K562 (cell line): ENCODE results near the gene PTCH2. TPM values are rescaled to one million over a fixed set of nuclear protein-coding genes. Genes with fewer than 3 reads are reported as not detected.

Experiments used
- ATF7 ChIP-seq: fragments of 450-650 bp; IDR thresholded peaks from 2 replicates; pipeline ENCODE4 v1.7.1; 2014; ENCODE audit warnings: mild to moderate bottlenecking, moderate library complexity
- CCNT2 ChIP-seq: IDR thresholded peaks from 2 replicates; pipeline ENCODE4 v1.6.1; 2011; ENCODE audit warnings: borderline replicate concordance, low read depth, mild to moderate bottlenecking, moderate library complexity, mixed read lengths, low read length; ENCODE audit not compliant: insufficient read length; ENCODE audit errors: extremely low read depth
- EGR1 ChIP-seq: fragments of 450-650 bp; conservative IDR thresholded peaks from 2 replicates; pipeline ENCODE4 v1.6.1; 2017; ENCODE audit warnings: mild to moderate bottlenecking
- KDM1A ChIP-seq, 2 experiments: fragments of 450-650 bp; IDR thresholded peaks; 2 replicates each; pipeline ENCODE4 v1.6.1; 2016; ENCODE audit warnings: mild to moderate bottlenecking in 2 of 2
- PHF21A ChIP-seq: fragments of 450-650 bp; IDR thresholded peaks from 2 replicates; pipeline ENCODE4 v1.6.1; 2017; ENCODE audit warnings: low read depth, borderline replicate concordance
- POLR2A ChIP-seq: fragments of 450-650 bp; conservative IDR thresholded peaks from 2 replicates; pipeline ENCODE4 v1.6.1; 2016
- POLR2G ChIP-seq: fragments of 200-400 bp; formaldehyde crosslinking; IDR thresholded peaks from 2 replicates; pipeline ENCODE4 v1.6.1; 2017; ENCODE audit warnings: low read depth, mild to moderate bottlenecking, antibody characterized with exemption, low read length, moderate library complexity
- PREB ChIP-seq: sonication (generic); formaldehyde crosslinking; IDR thresholded peaks from 2 replicates; pipeline ENCODE4 v1.8.1; 2023; ENCODE audit warnings: mild to moderate bottlenecking, missing genetic modification reagents
- PURB ChIP-seq: sonication (generic); formaldehyde crosslinking; IDR thresholded peaks from 2 replicates; pipeline ENCODE4 v1.9.0; 2021; ENCODE audit warnings: low read depth, mild to moderate bottlenecking, missing genetic modification reagents
- RBM34 ChIP-seq: fragments of 200-400 bp; formaldehyde crosslinking; IDR thresholded peaks from 2 replicates; pipeline ENCODE4 v1.6.1; 2018; ENCODE audit warnings: low read length, borderline replicate concordance; ENCODE audit not compliant: insufficient read depth
- SLC30A9 ChIP-seq: fragments of 250-450 bp; sonication (Bioruptor Pico); IDR thresholded peaks from 2 replicates; pipeline ENCODE4 v1.8.0; 2022; ENCODE audit warnings: mild to moderate bottlenecking, moderate library complexity
- TCF7 ChIP-seq: sonication (generic); IDR thresholded peaks from 2 replicates; pipeline ENCODE4 v1.6.1; 2016; ENCODE audit warnings: antibody characterized with exemption, borderline replicate concordance
- TEAD2 ChIP-seq: fragments of 450-650 bp; IDR thresholded peaks from 2 replicates; pipeline ENCODE4 v1.6.1; 2016; ENCODE audit warnings: missing genetic modification characterization, control low read depth, missing compliant biosample characterization
- ZNF134 ChIP-seq: fragments of 250-450 bp; sonication (Bioruptor Pico); conservative IDR thresholded peaks from 2 replicates; pipeline ENCODE4 v1.4.0; 2020
- ZNF408 ChIP-seq: fragments of 250-450 bp; sonication (Bioruptor Pico); IDR thresholded peaks from 2 replicates; pipeline ENCODE4 v1.4.0; 2020; ENCODE audit warnings: low read depth, mild to moderate bottlenecking, moderate library complexity
- ZNF695 ChIP-seq: fragments of 450-650 bp; formaldehyde crosslinking; IDR thresholded peaks from 2 replicates; pipeline ENCODE4 v1.4.0; 2020; ENCODE audit warnings: mild to moderate bottlenecking, moderate library complexity
- polyA plus RNA-seq, 8 experiments: library from polyadenylated mRNA; depleted of rRNA in 4 of 8; stranded (reverse) in 5 of 8; unstranded in 3 of 8; fragments of >200 nt; fragmentation: Nextera tagmentation in 2 of 8; fragmentation: Illumina TruSeq in 1 of 8; extraction: Ambion mirVana in 2 of 8; extraction: Trizol in 1 of 8; gene quantifications; 2 replicates each; pipeline versions ENCODE4 v1.2.1 to v1.2.3, GENCODE V29; 2011 to 2014; ENCODE audit warnings: inconsistent platforms in 1 of 8, missing spikeins in 1 of 8
- total RNA-seq, 7 experiments: library from RNA; depleted of rRNA in 6 of 7; stranded (reverse); fragments of >200 nt in 6 of 7; fragmentation: Illumina TruSeq in 2 of 7; extraction: Trizol in 2 of 7; gene quantifications; 2 replicates each; pipeline versions ENCODE4 v1.2.1 to v1.2.3, GENCODE V29; 2011 to 2021; ENCODE audit warnings: low replicate concordance in 1 of 7

Gene PTCH2
- total and polyA plus RNA-seq, 9 of the 15 experiments (the other 6 are each of a cell fraction or from before 2014, with no cell fraction given): 0.15 to 27.3 (median 0.48) TPM; not detected in 1

DNA sequence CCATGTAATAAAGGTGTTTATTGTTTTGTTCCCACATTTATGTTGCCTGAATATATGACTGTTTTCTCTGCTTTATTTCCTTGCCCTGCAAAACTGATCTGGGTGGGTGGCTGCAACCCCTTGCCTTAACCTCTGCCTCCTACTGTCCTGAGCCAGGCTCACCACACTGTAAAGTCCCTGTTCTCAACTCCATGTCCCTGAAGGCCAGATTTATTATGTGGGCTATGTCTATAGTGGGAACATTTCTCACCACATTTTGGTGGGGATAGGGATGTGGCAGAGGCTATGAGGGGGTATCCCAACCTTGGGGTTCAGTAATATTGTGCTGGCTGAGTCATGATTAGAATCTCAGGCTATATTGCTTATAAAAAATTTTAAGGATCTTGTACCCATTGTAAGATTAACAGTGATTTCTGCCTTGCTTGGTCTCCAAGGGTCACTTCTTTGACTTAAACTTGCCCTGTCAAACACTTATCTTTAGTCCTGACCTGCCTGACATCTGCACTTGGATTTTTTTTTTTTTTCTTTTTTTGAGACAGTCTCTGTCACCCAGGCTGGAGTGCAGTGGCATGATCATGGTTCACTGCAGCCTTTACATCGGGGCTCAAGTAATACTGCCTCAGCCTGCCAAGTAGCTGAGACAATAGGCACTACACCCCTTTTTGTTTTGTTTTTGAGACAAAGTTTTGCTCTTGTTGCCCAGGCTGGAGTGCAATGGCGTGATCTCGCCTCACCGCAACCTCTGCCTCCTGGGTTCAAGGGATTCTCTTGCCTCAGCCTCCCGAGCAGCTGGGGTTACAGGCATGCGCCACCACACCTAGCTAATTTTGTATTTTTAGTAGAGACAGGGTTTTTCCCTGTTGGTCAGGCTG is 64.1 kb downstream of the PTCH2 start (continued):
- peak; percentile 10; the same call in 1 of the 2 replicates for TF ChIP-seq POLR2A
- no peak for TF ChIP-seq TEAD2 (tag)
- no peak for TF ChIP-seq EGR1
- no peak for TF ChIP-seq ZNF408 (CRISPR knock-in tag)
- 0 out of 2 replicates have a peak, but pooled peaks have one; percentile 23 for TF ChIP-seq PHF21A
- TF ChIP-seq RBM34: no peak
- TF ChIP-seq PURB (CRISPR knock-in tag): no peak
- TF ChIP-seq PREB (CRISPR knock-in tag): no peak
- no peak for TF ChIP-seq TCF7
- 0 out of 2 replicates have a peak, but pooled peaks have one; percentile 39 for TF ChIP-seq POLR2G
- TF ChIP-seq SLC30A9 (CRISPR knock-in tag): no peak
- TF ChIP-seq ZNF134: no peak
- no peak for TF ChIP-seq ZNF695 (CRISPR knock-in tag)
- no peak for TF ChIP-seq CCNT2
- TF ChIP-seq KDM1A (IDR thresholded peaks at IDR 0.05): peak in 1 of 2 experiments; percentile 60; a peak in 2 of 4 replicates
- TF ChIP-seq ATF7: no peak
